Psoas muscle (tissue), 8 donors: ENCODE data around the gene LGI4. TPM values are rescaled to one million over a fixed set of nuclear protein-coding genes. Genes with fewer than 3 reads are reported as not detected.

ENCODE experiments used
- ATAC-seq, 4 donors: fragments of 200-7000 bp; cut with Tn5 transposase; one replicate each; pipeline ENCODE4 v1.9.1; 2020; ENCODE audit warnings: moderate library complexity in 3 of 4, mild to moderate bottlenecking in 2 of 4
- DNase-seq, 2 donors: peaks; one replicate each; pipeline ENCODE4 v3.0.0-alpha.2; 2020
- H3K27ac ChIP-seq: fragments of 200-600 bp; one replicate; pipeline ENCODE4 v1.8.0; 2022
- H3K27me3 ChIP-seq, 3 donors: fragments of 200-600 bp in 1 of 3; one replicate each; pipeline versions ENCODE4 v1.6.1 to v1.8.0; 2013 to 2022; ENCODE audit warnings: low read length in 2 of 3, mild to moderate bottlenecking in 2 of 3, moderate library complexity in 1 of 3; ENCODE audit not compliant: insufficient read depth in 3 of 3
- H3K36me3 ChIP-seq, 2 donors: fragments of 200-600 bp in 1 of 2; one replicate each; pipeline versions ENCODE4 v1.6.1 to v1.8.0; 2013 to 2022; ENCODE audit warnings: low read depth in 1 of 2, mild to moderate bottlenecking in 1 of 2, moderate library complexity in 1 of 2; ENCODE audit not compliant: insufficient read depth in 1 of 2
- H3K4me1 ChIP-seq: fragments of 200-600 bp; one replicate; pipeline ENCODE4 v1.8.0; 2022
- H3K4me3 ChIP-seq: fragments of 200-600 bp; one replicate; pipeline ENCODE4 v1.8.0; 2022; ENCODE audit warnings: mild to moderate bottlenecking
- H3K9me3 ChIP-seq: fragments of 200-600 bp; one replicate; pipeline ENCODE4 v1.8.0; 2022
- WGBS, 3 donors: extraction: QIAGEN DNeasy Blood & Tissue Kit; methylation state at CpG; one replicate each; pipeline versions ENCODE4 v1.1.6 to v1.1.7; 2013; 5-methylcytosine and 5-hydroxymethylcytosine counted together
- intact Hi-C, 2 donors: fragments of 100-400 bp; cut with DNase I; formaldehyde crosslinking; loops; one replicate each; pipeline versions ENCODE4 v1.11.0 to v1.14.2; 2022
- polyA plus RNA-seq, 3 donors: library from polyadenylated mRNA; stranded (reverse); fragments of 200-250 nt; gene quantifications; one replicate each; pipeline ENCODE4 v1.2.3, GENCODE V29; 2013
- total RNA-seq, 4 donors: library from RNA; stranded (reverse); fragmentation: NEBNext Ultra II Directional in 2 of 4; extraction: Animal tissue kit (Norgen Biotek cat#: 25700) in 2 of 4; gene quantifications; one replicate each; pipeline versions ENCODE4 v1.2.1 to v1.2.4, GENCODE V29; 2021 to 2023
- TF ChIP-seq, protein P1 (sequence below): fragments of 200-600 bp; IDR thresholded peaks from one replicate; pipeline ENCODE4 v1.8.0; 2022; ENCODE audit warnings: antibody characterized with exemption
- donor health status: healthy with polysubstance abuse.
- donor health status: DM: no; HTN: no; CAD: no; lungs with moderate emphysema.
- donor health status: Bipolar disorder and iron deficiency.
- donor health status: healthy.
- donor health status: DM: yes; HTN: yes; CAD: no.
- donor health status: DM: no; HTN: no; CAD: no.
- donor health status: DM: no; HTN: no; CAD: no.
- donor health status: DM: yes; HTN: yes; CAD: no.

Gene LGI4
- total and polyA plus RNA-seq, 7 donors, result 3.2 to 22.1 (median 16.2) TPM

DNA sequence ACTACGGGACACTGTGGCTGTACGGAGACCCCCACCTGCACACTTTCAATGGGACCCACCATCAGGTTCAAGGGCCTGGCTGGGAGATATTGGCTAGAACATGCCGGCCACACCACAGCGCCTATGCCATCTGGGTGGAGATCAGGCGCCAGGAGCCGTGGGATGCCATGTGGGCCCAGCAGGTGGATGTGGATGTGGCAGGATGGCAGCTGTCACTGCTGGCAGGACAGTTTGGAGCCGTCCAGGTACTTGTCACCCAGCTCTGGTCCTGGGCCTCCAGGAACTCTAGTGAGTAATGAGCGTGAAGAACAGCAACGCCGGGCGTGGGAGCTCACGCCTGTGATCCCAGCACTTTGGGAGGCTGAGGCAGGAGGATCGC is 35.0 kb downstream of the LGI4 start:
- ATAC-seq (no peak), DNase-seq (no peak)
- Histone ChIP-seq H3K27me3 (no peaks in the 10 kb centered on the region), H3K4me1 (no peaks in the 10 kb centered on the region), H3K36me3 (no peaks in the 10 kb centered on the region), H3K27ac (no peak overlapping the region), H3K4me3 (no peak overlapping the region), H3K9me3 (no peaks in the 10 kb centered on the region)
- intact Hi-C loops, result no loop called here
- TF ChIP-seq, protein P1, sequence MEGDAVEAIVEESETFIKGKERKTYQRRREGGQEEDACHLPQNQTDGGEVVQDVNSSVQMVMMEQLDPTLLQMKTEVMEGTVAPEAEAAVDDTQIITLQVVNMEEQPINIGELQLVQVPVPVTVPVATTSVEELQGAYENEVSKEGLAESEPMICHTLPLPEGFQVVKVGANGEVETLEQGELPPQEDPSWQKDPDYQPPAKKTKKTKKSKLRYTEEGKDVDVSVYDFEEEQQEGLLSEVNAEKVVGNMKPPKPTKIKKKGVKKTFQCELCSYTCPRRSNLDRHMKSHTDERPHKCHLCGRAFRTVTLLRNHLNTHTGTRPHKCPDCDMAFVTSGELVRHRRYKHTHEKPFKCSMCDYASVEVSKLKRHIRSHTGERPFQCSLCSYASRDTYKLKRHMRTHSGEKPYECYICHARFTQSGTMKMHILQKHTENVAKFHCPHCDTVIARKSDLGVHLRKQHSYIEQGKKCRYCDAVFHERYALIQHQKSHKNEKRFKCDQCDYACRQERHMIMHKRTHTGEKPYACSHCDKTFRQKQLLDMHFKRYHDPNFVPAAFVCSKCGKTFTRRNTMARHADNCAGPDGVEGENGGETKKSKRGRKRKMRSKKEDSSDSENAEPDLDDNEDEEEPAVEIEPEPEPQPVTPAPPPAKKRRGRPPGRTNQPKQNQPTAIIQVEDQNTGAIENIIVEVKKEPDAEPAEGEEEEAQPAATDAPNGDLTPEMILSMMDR, result no peak
- 81 to 88% (median 83%) methylated on average over 13 of the region's 13 CpGs for WGBS, 3 donors

DNA sequence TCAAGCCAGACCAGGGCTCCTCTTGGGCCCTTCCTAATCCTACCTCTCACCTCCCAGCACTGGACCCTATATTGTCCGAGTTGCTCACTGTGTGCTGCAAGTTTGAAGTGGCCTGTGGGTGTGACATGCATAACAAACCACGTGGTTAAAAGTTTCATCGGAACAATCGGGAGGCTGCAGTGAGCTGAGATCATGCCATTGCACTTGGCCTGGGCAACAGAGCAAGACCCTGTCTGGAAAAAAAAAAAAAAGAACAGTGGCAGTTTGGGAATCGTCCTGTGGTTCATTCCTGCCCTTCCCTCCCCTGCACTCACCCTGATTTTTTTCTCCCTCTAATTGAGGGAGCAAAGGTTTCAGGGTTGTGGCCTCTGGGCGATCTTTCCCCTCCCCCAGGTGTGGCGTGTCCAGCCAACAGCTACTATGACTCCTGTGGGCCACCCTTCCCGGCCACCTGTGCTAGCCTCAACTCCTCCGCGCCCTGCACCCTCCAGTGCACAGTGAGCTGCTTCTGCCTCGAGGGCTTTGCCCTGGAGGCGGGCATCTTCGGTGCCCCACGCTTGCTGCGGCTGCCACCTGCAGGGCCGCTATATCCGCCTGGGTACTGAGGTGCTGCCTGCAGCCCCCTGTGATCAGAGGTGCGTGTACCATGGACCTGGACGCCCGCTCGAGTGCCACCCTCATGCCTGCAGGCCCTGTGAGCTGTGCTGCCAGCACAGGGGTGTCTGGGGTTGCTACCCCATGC is 35.5 kb downstream of the LGI4 start:
- DNase-seq (no peak), ATAC-seq (no peak)
- Histone ChIP-seq H3K4me1 (no peaks in the 10 kb centered on the region), H3K27ac (no peak overlapping the region), H3K27me3 (no peaks in the 10 kb centered on the region), H3K4me3 (no peak overlapping the region), H3K36me3 (no peaks in the 10 kb centered on the region), H3K9me3 (no peaks in the 10 kb centered on the region)
- intact Hi-C loops, result no loop called here
- TF ChIP-seq, protein P1, result no peak
- WGBS, 3 donors, result 82 to 87% (median 84%) methylated on average over 21 of the region's 21 CpGs

DNA sequence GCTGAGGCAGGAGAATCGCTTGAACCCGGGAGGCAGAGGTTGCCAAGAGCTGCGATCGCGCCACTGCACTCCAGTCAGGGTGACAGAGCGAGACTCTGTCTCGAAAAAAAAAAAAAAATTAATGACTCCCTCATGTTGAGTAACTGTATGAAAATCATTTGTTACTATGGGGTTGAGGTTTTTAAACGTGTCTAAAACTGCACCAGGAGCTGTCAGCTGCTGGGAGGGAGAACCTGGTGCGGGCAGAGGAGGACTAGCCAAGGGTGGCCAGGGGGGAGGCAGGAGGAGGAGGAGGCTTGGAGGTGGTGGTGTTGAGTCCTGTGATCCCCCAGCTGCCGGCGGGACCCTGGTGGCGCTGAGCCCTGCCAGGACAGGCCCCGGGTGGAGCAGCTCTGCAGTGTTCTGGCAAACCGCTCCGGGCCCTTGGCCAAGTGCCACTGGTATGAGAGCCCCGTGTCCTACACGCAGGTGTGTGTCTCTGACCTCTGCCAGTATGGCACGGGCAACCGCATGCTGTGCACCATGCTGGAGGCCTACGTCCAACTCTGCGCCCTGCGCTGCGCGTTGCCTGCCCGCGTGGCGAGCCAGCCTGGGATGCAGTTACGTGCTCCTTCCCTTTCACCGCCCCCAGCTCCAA is 36.3 kb downstream of the LGI4 start:
- Histone ChIP-seq H3K27me3 (no peaks in the 10 kb centered on the region), H3K4me3 (no peak overlapping the region), H3K9me3 (no peaks in the 10 kb centered on the region), H3K36me3 (no peaks in the 10 kb centered on the region), H3K4me1 (no peaks in the 10 kb centered on the region), H3K27ac (no peak overlapping the region)
- ATAC-seq (peak; percentile 27 to 44 (median 34)), DNase-seq (no peak)
- WGBS, 3 donors, result 58 to 68% (median 62%) methylated on average over 24 to 29 of the region's 29 CpGs
- TF ChIP-seq, protein P1, result no peak
- intact Hi-C loops, result no loop called here

DNA sequence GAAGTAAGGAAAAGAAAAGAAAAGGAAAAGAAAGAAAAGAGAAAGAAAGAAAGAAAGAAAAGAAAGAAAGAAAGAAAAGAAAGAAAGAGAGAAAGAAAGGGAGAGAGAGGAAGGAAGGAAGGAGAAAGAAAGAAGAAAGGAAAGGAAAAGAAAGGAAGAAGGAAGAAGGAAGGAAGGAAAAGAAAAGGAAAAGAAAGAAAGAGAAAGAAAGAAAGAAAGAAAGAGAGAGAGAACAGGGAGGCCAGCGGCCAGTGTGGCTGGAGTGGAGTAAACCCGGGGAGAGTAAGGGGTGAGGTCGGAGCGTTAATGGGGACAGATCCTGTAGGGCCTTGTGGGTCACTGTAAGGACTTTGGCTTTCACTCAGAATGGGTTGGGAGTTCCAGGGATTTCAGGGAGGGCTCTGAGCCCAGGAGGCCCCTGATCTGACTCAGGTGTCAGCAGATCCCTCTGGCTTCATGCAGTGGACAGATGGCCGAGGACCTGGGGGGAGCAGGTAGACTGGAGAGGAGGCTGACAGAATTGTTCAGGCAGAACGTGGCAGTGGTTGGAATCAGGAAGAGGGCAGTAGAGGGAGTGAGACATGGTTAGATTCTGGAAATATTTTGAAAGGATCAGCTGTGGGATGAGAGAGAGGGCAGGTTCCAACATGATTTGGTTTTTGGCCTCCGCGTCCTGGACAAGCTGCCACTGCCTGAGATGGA is 39.0 kb downstream of the LGI4 start:
- TF ChIP-seq, protein P1, result no peak
- peaks cover 3% of the 10 kb centered on the region for H3K4me1 ChIP-seq
- ATAC-seq (peak in 2 of 4 donors; percentile 43 to 65), DNase-seq (no peak)
- H3K4me3 ChIP-seq, result no peak overlapping the region
- H3K27me3 ChIP-seq, result no peaks in the 10 kb centered on the region
- no peaks in the 10 kb centered on the region for H3K9me3 ChIP-seq
- 55 to 58% (median 55%) methylated on average over 8 of the region's 8 CpGs for WGBS, 3 donors
- H3K36me3 ChIP-seq, result no peaks in the 10 kb centered on the region
- H3K27ac ChIP-seq, result no peak overlapping the region
- intact Hi-C loops, result no loop called here
